HepG2 (cell line): Measurements from ENCODE around the gene ZNF440. TPM values are rescaled to one million over a fixed set of nuclear protein-coding genes. Genes with fewer than 3 reads are reported as not detected.
"Not testable (repeated sequence)": the region's sequence is repeated elsewhere in the genome, so short reads cannot be mapped to it uniquely, and the experiment has no call there.

Experiments
- ATAC-seq: fragments of 200-7000 bp; cut with Tn5 transposase; 3 replicates; pipeline ENCODE4 v1.9.1; 2020; ENCODE audit warnings: mild to moderate bottlenecking, moderate library complexity
- BruUV-seq: library from RNA; stranded (reverse); fragments of 400-500 nt; replicated peaks from 2 replicates; lab custom pipeline; 2021; lab: Mats Ljungman, UMichigan
- CTCF ChIA-PET: fragments of 300-600 bp; formaldehyde crosslinking; extraction: SDS; loops from one replicate; lab custom pipeline; 2021; ENCODE audit warnings: low total read pairs, inconsistent platforms, low intra/inter-chr PET ratio; lab: Yijun Ruan, JAX
- POLR2A ChIA-PET: fragments of 350-600 bp; sonication (Branson Sonifier 250); formaldehyde crosslinking; loops from one replicate; lab custom pipeline; 2020; ENCODE audit warnings: antibody characterized with exemption, inconsistent platforms; lab: Yijun Ruan, JAX
- DNase-seq: peaks from one replicate; pipeline ENCODE4 v3.0.0-alpha.2; 2015; ENCODE audit warnings: low spot score
- FAIRE-seq: peaks from 3 replicates; lab custom pipeline; 2011; peaks lifted over from hg19 to GRCh38; lab: Jason Lieb, UNC
- H2AFZ ChIP-seq: one replicate; pipeline ENCODE4 v1.6.1; 2011; ENCODE audit warnings: low read length, inconsistent platforms
- H3K27ac ChIP-seq: fragments of 300-600 bp; 3 replicates; pipeline ENCODE4 v1.8.0; 2011; ENCODE audit warnings: mixed run types, mild to moderate bottlenecking, mixed read lengths, low read length, inconsistent platforms; ENCODE audit not compliant: insufficient read depth; ENCODE audit errors: extremely low read length
- H3K27me3 ChIP-seq, 2 experiments: fragments of 200-600 bp in 1 of 2; 2 replicates in 1 of 2; 3 replicates in 1 of 2; pipeline versions ENCODE4 v1.6.0 to v1.8.0; 2011; ENCODE audit warnings: low read length in 2 of 2, mild to moderate bottlenecking in 2 of 2, moderate library complexity in 2 of 2, inconsistent platforms in 1 of 2; ENCODE audit not compliant: insufficient read depth in 2 of 2, control insufficient read depth in 1 of 2
- H3K36me3 ChIP-seq, 2 experiments: fragments of 200-600 bp in 1 of 2; replicated peaks in 1 of 2; 2 replicates in 1 of 2; 3 replicates in 1 of 2; pipeline versions ENCODE4 v1.5.1 to v1.8.0; 2011; ENCODE audit warnings: low read length in 2 of 2, inconsistent platforms in 1 of 2; ENCODE audit not compliant: insufficient read depth in 2 of 2, control insufficient read depth in 1 of 2
- H3K4me1 ChIP-seq: 2 replicates; pipeline ENCODE4 v1.5.1; 2012; ENCODE audit warnings: low read length, inconsistent platforms; ENCODE audit not compliant: insufficient read depth
- H3K4me2 ChIP-seq: 2 replicates; pipeline ENCODE4 v1.6.0; 2011; ENCODE audit warnings: low read depth, low read length, inconsistent platforms
- H3K4me3 ChIP-seq, 3 experiments: fragments of 200-600 bp in 1 of 3; sonication (generic), shearing (Covaris generic) in 1 of 3; replicated peaks in 1 of 3; 2 replicates each; pipeline ENCODE4 v1.5.1; 2011 to 2016; ENCODE audit warnings: low read length in 3 of 3, inconsistent platforms in 2 of 3, low read depth in 2 of 3, mild to moderate bottlenecking in 2 of 3, control low read depth in 1 of 3, mixed read lengths in 1 of 3; ENCODE audit not compliant: insufficient read depth in 1 of 3
- H3K79me2 ChIP-seq: one replicate; pipeline ENCODE4 v1.6.1; 2011; ENCODE audit warnings: low read length, inconsistent platforms; ENCODE audit not compliant: insufficient read depth
- H3K9ac ChIP-seq: 2 replicates; pipeline ENCODE4 v1.6.0; 2011; ENCODE audit warnings: mild to moderate bottlenecking, low read depth, low read length, inconsistent platforms; ENCODE audit not compliant: insufficient read depth
- H3K9me3 ChIP-seq: 2 replicates; pipeline ENCODE4 v1.5.1; 2012; ENCODE audit warnings: mild to moderate bottlenecking, low read length
- H4K20me1 ChIP-seq: 2 replicates; pipeline ENCODE4 v1.6.0; 2011; ENCODE audit warnings: inconsistent platforms, mild to moderate bottlenecking, low read length, moderate library complexity; ENCODE audit not compliant: insufficient read depth
- ATF5 ChIP-seq: sonication (generic); formaldehyde crosslinking; IDR thresholded peaks from 2 replicates; pipeline ENCODE4 v1.4.0; 2020; ENCODE audit warnings: mild to moderate bottlenecking, low read depth, missing genetic modification reagents
- CTCF ChIP-seq: sonication (generic); formaldehyde crosslinking; IDR thresholded peaks from 2 replicates; pipeline ENCODE4 v1.5.0; 2020; ENCODE audit warnings: mild to moderate bottlenecking, missing genetic modification reagents, moderate library complexity
- ESRRA ChIP-seq: sonication (generic); formaldehyde crosslinking; IDR thresholded peaks from 2 replicates; pipeline ENCODE4 v1.5.1; 2020; ENCODE audit warnings: mild to moderate bottlenecking, low read depth, missing genetic modification reagents
- HES4 ChIP-seq: sonication (generic); formaldehyde crosslinking; IDR thresholded peaks from 2 replicates; pipeline ENCODE4 v1.9.0; 2021; ENCODE audit warnings: mild to moderate bottlenecking, missing genetic modification reagents, borderline replicate concordance
- POGK ChIP-seq: sonication (generic); formaldehyde crosslinking; conservative IDR thresholded peaks from 2 replicates; pipeline ENCODE4 v1.8.0; 2022; ENCODE audit warnings: mild to moderate bottlenecking, moderate library complexity, missing genetic modification reagents
- SRSF4 ChIP-seq: fragments of 200-400 bp; formaldehyde crosslinking; IDR thresholded peaks from one replicate; pipeline ENCODE4 v1.6.1; 2018; ENCODE audit warnings: mild to moderate bottlenecking, low read depth, low read length, moderate library complexity; ENCODE audit not compliant: poor library complexity, severe bottlenecking
- STAG1 ChIP-seq: sonication (generic); formaldehyde crosslinking; IDR thresholded peaks from 2 replicates; pipeline ENCODE4 v1.4.0; 2020; ENCODE audit warnings: missing genetic modification reagents
- ZBTB3 ChIP-seq: sonication (generic); formaldehyde crosslinking; IDR thresholded peaks from 2 replicates; pipeline ENCODE4 v1.4.0; 2020; ENCODE audit warnings: low read depth, mild to moderate bottlenecking, moderate library complexity, missing genetic modification reagents, borderline replicate concordance
- ZNF101 ChIP-seq: sonication (generic); formaldehyde crosslinking; IDR thresholded peaks from 2 replicates; pipeline ENCODE4 v1.4.0; 2020; ENCODE audit warnings: mild to moderate bottlenecking, low read depth, missing genetic modification reagents, borderline replicate concordance
- ZNF343 ChIP-seq: sonication (generic); formaldehyde crosslinking; IDR thresholded peaks from 2 replicates; pipeline ENCODE4 v1.4.0; 2020; ENCODE audit warnings: mild to moderate bottlenecking, missing genetic modification reagents
- ZNF775 ChIP-seq: sonication (generic); formaldehyde crosslinking; IDR thresholded peaks from 2 replicates; pipeline ENCODE4 v1.4.0; 2020; ENCODE audit warnings: missing genetic modification reagents, mild to moderate bottlenecking, moderate library complexity, borderline replicate concordance
- WGBS: methylation state at CpG from one replicate; pipeline ENCODE4 v1.1.6; 2017; ENCODE audit warnings: low lambda C conversion rate; 5-methylcytosine and 5-hydroxymethylcytosine counted together
- in situ Hi-C: cut with HindIII; loops from 2 replicates; pipeline ENCODE4 v1.10.0; 2017; ENCODE audit warnings: low pct_unique_long_range_greater_than_20kb; ENCODE audit not compliant: extremely low pct_ligation_motif_present
- intact Hi-C: fragments of 100-400 bp; cut with micrococcal nuclease; formaldehyde crosslinking; loops from one replicate; pipeline ENCODE4 v1.10.0; 2022; ENCODE audit not compliant: unreplicated experiment
- polyA plus RNA-seq, 8 experiments: library from polyadenylated mRNA; depleted of rRNA in 3 of 8; stranded (reverse) in 7 of 8; unstranded in 1 of 8; fragments of >200 nt; fragmentation: Illumina TruSeq in 4 of 8; extraction: Trizol in 4 of 8; gene quantifications; 2 replicates each; pipeline versions ENCODE4 v1.2.1 to v1.2.3, GENCODE V29; 2011 to 2016; ENCODE audit warnings: low read depth in 4 of 8, missing spikeins in 1 of 8, mixed read lengths in 1 of 8; ENCODE audit not compliant: insufficient read depth in 1 of 8
- total RNA-seq, 5 experiments: library from RNA; depleted of rRNA; stranded (reverse); fragments of >200 nt; fragmentation: Illumina TruSeq; extraction: Trizol; gene quantifications; 2 replicates each; pipeline ENCODE4 v1.2.3, GENCODE V29; 2016; ENCODE audit warnings: low read depth in 1 of 5

Gene ZNF440
- total and polyA plus RNA-seq, 2 of the 13 experiments (the other 11 are each of a cell fraction or from before 2014, with no cell fraction given): 2.7 to 12.4 TPM

GRCh38 chr19:11828957-11829876 is 15.1 kb downstream of the ZNF440 start:
- in situ Hi-C loops, H3K9me3 ChIP-seq, H4K20me1 ChIP-seq, CTCF ChIA-PET, BruUV-seq, H3K79me2 ChIP-seq, H3K27ac ChIP-seq, H3K27me3 ChIP-seq, DNase-seq, H3K9ac ChIP-seq, H3K4me2 ChIP-seq, intact Hi-C loops, H3K4me3 ChIP-seq, POLR2A ChIA-PET, H2AFZ ChIP-seq, H3K4me1 ChIP-seq: not testable (repeated sequence)
- ATAC-seq (peak; percentile 39; the same call in 1 of the 3 replicates), FAIRE-seq (peak; percentile 30)
- H3K36me3 ChIP-seq: peaks cover 3 to 24% of the 10 kb centered on the region in 2 experiments
- WGBS: 88% methylated on average over 7 of the region's 7 CpGs
- TF ChIP-seq CTCF (CRISPR knock-in tag) (peak; percentile 32), STAG1 (peak; percentile 27; the same call in 1 of the 2 replicates)

- Histone ChIP-seq H3K9me3 (no peaks in the 10 kb centered on the region), H3K9ac (no peak overlapping the region), H3K36me3 (peaks cover 3 to 24% of the 10 kb centered on the region in 2 experiments), H3K79me2 (no peaks in the 10 kb centered on the region), H3K27me3 (no peaks in the 10 kb centered on the region), H3K4me1 (no peaks in the 10 kb centered on the region), H3K27ac (no peak overlapping the region), H4K20me1 (no peaks in the 10 kb centered on the region), H3K4me3 (no peak overlapping the region), H2AFZ (no peak overlapping the region), H3K4me2 (no peak overlapping the region)
- intact Hi-C loops (no loop called here), in situ Hi-C loops (no loop called here)
- BruUV-seq: no TSS peak
- POLR2A ChIA-PET: no interaction called here
- WGBS: 93% methylated on average over 8 of the region's 8 CpGs
- CTCF ChIA-PET: no interaction called here
- ATAC-seq: no peak
- no peak for FAIRE-seq
- no peak for DNase-seq
- no peak for TF ChIP-seq ESRRA
- TF ChIP-seq POGK: no peak
- no peak for TF ChIP-seq HES4 (CRISPR knock-in tag)
- no peak for TF ChIP-seq ATF5
- no peak for TF ChIP-seq SRSF4
- TF ChIP-seq ZNF343 (CRISPR knock-in tag): no peak
- no peak for TF ChIP-seq ZNF775 (CRISPR knock-in tag)
- no peak for TF ChIP-seq ZNF101
- no peak for TF ChIP-seq ZBTB3 (CRISPR knock-in tag)
Observed at GRCh38 chr19:11832253-11832912, 18.3 kb downstream of the ZNF440 start.
